Transverse colon (tissue), 4 donors: ENCODE data around the gene TMEM35B. TPM values are rescaled to one million over a fixed set of nuclear protein-coding genes. Genes with fewer than 3 reads are reported as not detected.
"Not testable (repeated sequence)": the region's sequence is repeated elsewhere in the genome, so short reads cannot be mapped to it uniquely, and the experiment has no call there.

Experiments used
- DNase-seq: peaks from one replicate; pipeline ENCODE4 v3.0.0-alpha.2; 2019
- H3K27ac ChIP-seq, 4 donors: fragments of 200-600 bp; sonication (generic); 2 replicates each; pipeline ENCODE4 v1.5.1; 2016 to 2018; ENCODE audit warnings: inconsistent platforms in 4 of 4
- H3K27me3 ChIP-seq: fragments of 200-600 bp; sonication (generic); 2 replicates; pipeline ENCODE4 v1.5.1; 2017; ENCODE audit warnings: inconsistent platforms
- H3K36me3 ChIP-seq, 4 donors: fragments of 200-600 bp; sonication (generic); 2 replicates each; pipeline ENCODE4 v1.5.1; 2017 to 2019; ENCODE audit warnings: inconsistent platforms in 4 of 4
- H3K4me1 ChIP-seq, 4 donors: fragments of 200-600 bp; sonication (generic); 2 replicates each; pipeline ENCODE4 v1.5.1; 2017 to 2020; ENCODE audit warnings: inconsistent platforms in 4 of 4
- H3K4me3 ChIP-seq, 4 donors: fragments of 200-600 bp; sonication (generic); 1 replicate in 1 of 4; 2 replicates in 3 of 4; pipeline versions ENCODE4 v1.5.1 to v1.6.1; 2017 to 2019; ENCODE audit warnings: inconsistent platforms in 4 of 4
- H3K9me3 ChIP-seq, 2 donors: fragments of 200-600 bp; sonication (generic); 2 replicates each; pipeline ENCODE4 v1.5.1; 2017 to 2019; ENCODE audit warnings: inconsistent platforms in 2 of 2
- EP300 ChIP-seq: sonication (generic); formaldehyde crosslinking; IDR thresholded peaks from one replicate; pipeline ENCODE4 v1.6.1; 2017; ENCODE audit warnings: antibody characterized with exemption, low read depth
- POLR2A ChIP-seq: fragments of 450-650 bp; IDR thresholded peaks from one replicate; pipeline ENCODE4 v1.6.1; 2016; ENCODE audit warnings: antibody characterized with exemption, mild to moderate bottlenecking, moderate library complexity
- POLR2AphosphoS5 ChIP-seq, 3 donors: sonication (generic); formaldehyde crosslinking; IDR thresholded peaks; one replicate each; pipeline ENCODE4 v1.6.1; 2016; ENCODE audit warnings: antibody characterized with exemption in 3 of 3
- WGBS, 2 donors: methylation state at CpG; one replicate each; pipeline ENCODE4 v1.1.5; 2018; ENCODE audit warnings: low coverage in 1 of 2; 5-methylcytosine and 5-hydroxymethylcytosine counted together
- in situ Hi-C, 4 donors: fragments of 200-750 bp; cut with MboI; loops; one replicate each; pipeline versions ENCODE4 v1.15.0 to v1.15.1; 2017; ENCODE audit warnings: low sequenced_read_pairs in 3 of 4, low pct_ligation_motif_present in 1 of 4, low pct_unique_long_range_greater_than_20kb in 1 of 4
- intact Hi-C: fragments of 100-400 bp; cut with DNase I; formaldehyde crosslinking; loops from one replicate; pipeline ENCODE4 v1.15.1; 2023; ENCODE audit warnings: low total_unique reads
- total RNA-seq, 4 donors: library from RNA; depleted of rRNA; stranded (reverse); fragments of >200 nt; gene quantifications; one replicate each; pipeline ENCODE4 v1.1.0, GENCODE V29; 2016
- TF ChIP-seq, protein P1 (sequence below), 5 experiments: fragments of 200-600 bp in 3 of 5; fragments of 450-650 bp in 2 of 5; sonication (generic) in 3 of 5; IDR thresholded peaks; 1 replicate in 2 of 5; 2 replicates in 3 of 5; pipeline ENCODE4 v1.5.1; 2016 to 2017; ENCODE audit warnings: antibody characterized with exemption in 5 of 5, inconsistent platforms in 3 of 5, mild to moderate bottlenecking in 2 of 5, moderate library complexity in 1 of 5

The TMEM35B gene
- total RNA-seq, 4 donors from 2014 or later, result 24.3 to 35.8 (median 26.5) TPM; not detected in 1

DNA sequence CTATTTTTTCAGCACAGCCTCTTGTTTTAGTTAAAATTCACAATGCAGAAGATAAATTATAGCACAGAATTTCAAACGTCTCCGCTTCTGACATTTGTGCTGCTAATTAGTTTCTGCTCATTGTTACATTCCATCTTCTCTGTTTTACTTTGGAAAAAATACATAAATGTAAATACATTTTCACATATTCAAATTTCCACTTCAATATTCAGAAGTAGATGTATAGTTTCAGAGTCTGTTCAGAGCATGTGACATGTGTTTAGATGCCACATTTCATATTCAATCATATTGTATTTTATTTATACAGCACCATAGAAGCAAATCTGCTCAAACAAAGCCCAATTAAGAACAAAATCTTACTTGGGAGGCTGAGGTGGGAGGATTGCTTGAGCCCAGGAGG lies 19.6 kb downstream of the TMEM35B start:
- intact Hi-C loops (no loop called here), in situ Hi-C loops (no loop called here)
- no peaks in the 10 kb centered on the region for H3K36me3 ChIP-seq
- no peak overlapping the region for H3K27ac ChIP-seq
- TF ChIP-seq EP300 (no peak), POLR2AphosphoS5 (IDR thresholded peaks at IDR 0.05) (no peak)
- TF ChIP-seq, protein P1, sequence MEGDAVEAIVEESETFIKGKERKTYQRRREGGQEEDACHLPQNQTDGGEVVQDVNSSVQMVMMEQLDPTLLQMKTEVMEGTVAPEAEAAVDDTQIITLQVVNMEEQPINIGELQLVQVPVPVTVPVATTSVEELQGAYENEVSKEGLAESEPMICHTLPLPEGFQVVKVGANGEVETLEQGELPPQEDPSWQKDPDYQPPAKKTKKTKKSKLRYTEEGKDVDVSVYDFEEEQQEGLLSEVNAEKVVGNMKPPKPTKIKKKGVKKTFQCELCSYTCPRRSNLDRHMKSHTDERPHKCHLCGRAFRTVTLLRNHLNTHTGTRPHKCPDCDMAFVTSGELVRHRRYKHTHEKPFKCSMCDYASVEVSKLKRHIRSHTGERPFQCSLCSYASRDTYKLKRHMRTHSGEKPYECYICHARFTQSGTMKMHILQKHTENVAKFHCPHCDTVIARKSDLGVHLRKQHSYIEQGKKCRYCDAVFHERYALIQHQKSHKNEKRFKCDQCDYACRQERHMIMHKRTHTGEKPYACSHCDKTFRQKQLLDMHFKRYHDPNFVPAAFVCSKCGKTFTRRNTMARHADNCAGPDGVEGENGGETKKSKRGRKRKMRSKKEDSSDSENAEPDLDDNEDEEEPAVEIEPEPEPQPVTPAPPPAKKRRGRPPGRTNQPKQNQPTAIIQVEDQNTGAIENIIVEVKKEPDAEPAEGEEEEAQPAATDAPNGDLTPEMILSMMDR (IDR thresholded peaks at IDR 0.05), result no peak
- WGBS, 2 donors, result 88 to 93% methylated on average over 2 of the region's 2 CpGs
- no peaks in the 10 kb centered on the region for H3K4me1 ChIP-seq
- no peak for DNase-seq
- no peak overlapping the region for H3K4me3 ChIP-seq
- H3K9me3 ChIP-seq, result peaks cover 0 to 3% of the 10 kb centered on the region in 2 donors
- peaks cover 3% of the 10 kb centered on the region for H3K27me3 ChIP-seq

DNA sequence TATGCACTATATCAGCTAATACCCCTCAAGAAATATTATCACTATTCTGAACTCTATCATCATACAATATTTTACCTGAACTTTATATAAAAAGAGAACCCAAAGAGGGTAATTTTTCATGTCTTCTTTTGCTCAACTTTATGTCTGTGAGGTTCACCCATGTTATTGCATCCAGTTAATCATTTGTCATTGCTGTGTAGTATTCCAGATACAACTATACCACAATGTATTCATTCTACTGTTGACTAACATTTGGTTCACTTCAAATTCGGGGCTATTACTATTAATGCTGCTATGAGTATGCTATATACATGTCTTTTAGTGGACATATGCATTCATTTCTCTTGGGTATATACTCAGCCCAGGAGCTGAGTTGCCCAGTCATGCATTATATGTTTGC lies 34.7 kb downstream of the TMEM35B start:
- WGBS, 2 donors, result 53% methylated on average over 1 of the region's 1 CpG; no CpG with 5 or more reads in 1 of the 2 donors
- in situ Hi-C loops, result no loop called here
- TF ChIP-seq POLR2AphosphoS5 (IDR thresholded peaks at IDR 0.05) (no peak), EP300 (no peak), POLR2A (no peak)
- TF ChIP-seq, protein P1 (IDR thresholded peaks at IDR 0.05), result no peak

DNA sequence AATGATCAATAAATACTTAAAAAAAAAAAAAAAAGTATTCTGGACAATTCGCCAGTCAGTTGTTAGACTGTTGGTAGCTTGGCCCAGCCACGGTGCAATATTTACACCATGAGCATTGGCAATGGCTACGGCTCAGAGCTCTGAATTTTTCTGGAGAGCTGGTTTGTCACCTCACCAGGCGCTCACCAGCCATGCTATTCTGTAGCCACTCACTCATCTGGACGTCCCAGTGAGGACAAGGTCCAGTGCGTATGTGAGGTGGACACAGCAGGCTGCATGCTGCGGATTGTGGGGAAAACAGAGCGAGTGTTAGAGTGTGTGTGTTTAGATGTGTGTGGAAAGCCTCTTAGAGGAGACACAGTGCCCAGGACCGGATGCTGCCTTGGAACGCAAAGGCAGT lies 36.4 kb downstream of the TMEM35B start:
- H3K27ac ChIP-seq, H3K4me3 ChIP-seq, H3K36me3 ChIP-seq, H3K9me3 ChIP-seq, H3K4me1 ChIP-seq, DNase-seq, in situ Hi-C loops, intact Hi-C loops, H3K27me3 ChIP-seq: not testable (repeated sequence)
- 88 to 89% methylated on average over 4 to 10 of the region's 10 CpGs for WGBS, 2 donors

More for the DNA sequence above, 34.7 kb downstream of the TMEM35B start:
- H3K36me3 ChIP-seq, result no peaks in the 10 kb centered on the region
- H3K27me3 ChIP-seq, result no peaks in the 10 kb centered on the region
- no peak for DNase-seq
- H3K27ac ChIP-seq, result no peak overlapping the region
- intact Hi-C loops, result no loop called here
- no peaks in the 10 kb centered on the region for H3K4me1 ChIP-seq
- no peaks in the 10 kb centered on the region for H3K9me3 ChIP-seq
- H3K4me3 ChIP-seq, result no peak overlapping the region

DNA sequence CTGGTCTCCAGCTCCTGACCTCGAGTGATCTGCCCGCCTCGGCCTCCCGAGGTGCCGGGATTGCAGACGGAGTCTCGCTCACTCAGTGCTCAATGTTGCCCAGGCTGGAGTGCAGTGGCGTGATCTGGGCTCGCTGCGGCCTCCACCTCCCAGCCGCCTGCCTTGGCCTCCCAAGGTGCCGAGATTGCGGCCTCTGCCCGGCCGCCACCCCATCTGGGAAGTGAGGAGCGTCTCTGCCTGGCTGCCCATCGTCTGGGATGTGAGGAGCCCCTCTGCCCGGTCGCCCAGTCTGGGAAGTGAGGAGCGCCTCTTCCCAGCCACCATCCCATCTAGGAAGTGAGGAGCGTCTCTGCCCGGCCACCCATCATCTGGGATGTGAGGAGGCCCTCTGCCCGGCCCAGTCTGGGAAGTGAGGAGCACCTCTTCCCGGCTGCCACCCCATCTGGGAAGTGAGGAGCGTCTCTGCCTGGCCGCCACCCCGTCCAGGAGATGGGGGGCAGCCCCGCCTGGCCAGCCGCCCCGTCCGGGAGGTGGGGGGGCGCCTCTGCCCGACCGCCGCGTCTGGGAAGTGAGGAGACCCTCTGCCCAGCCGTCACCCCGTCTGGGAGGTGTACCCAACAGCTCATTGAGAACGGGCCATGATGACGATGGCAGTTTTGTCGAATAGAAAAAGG lies 37.4 kb downstream of the TMEM35B start:
- H3K4me3 ChIP-seq, H3K27me3 ChIP-seq, H3K27ac ChIP-seq, H3K36me3 ChIP-seq, H3K9me3 ChIP-seq, H3K4me1 ChIP-seq, DNase-seq, intact Hi-C loops, in situ Hi-C loops: not testable (repeated sequence)
- WGBS, 2 donors, result 93% methylated on average over 31 of the region's 41 CpGs; no CpG with 5 or more reads in 1 of the 2 donors

DNA sequence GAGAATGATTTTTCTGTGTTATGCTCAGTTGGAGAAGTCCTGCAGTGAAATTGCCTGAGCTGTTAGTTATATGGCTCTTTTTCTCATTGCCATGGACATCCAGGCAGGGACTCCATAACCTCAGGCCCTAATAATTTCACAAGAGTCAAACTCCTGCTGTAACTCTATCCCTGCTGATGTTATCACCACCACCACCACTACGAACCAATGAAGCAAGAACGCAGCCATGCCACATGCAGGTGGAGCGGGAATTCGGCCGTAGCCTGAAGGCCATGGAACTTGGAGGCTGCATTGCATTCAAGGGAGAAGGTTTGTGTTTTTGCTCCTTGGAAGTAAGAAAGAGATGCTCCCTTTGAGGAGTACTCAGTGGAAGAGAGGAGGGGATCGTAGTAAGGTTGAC lies 38.9 kb downstream of the TMEM35B start:
- no peaks in the 10 kb centered on the region for H3K9me3 ChIP-seq
- no peaks in the 10 kb centered on the region for H3K4me1 ChIP-seq
- TF ChIP-seq EP300, result no peak
- TF ChIP-seq, protein P1 (IDR thresholded peaks at IDR 0.05), result no peak
- TF ChIP-seq POLR2A, result no peak
- TF ChIP-seq POLR2AphosphoS5 (IDR thresholded peaks at IDR 0.05), result no peak
- in situ Hi-C loops (no loop called here), intact Hi-C loops (no loop called here)
- no peak overlapping the region for H3K27ac ChIP-seq
- 91% methylated on average over 6 of the region's 6 CpGs; no CpG with 5 or more reads in 1 of the 2 donors for WGBS, 2 donors
- DNase-seq, result no peak
- no peaks in the 10 kb centered on the region for H3K36me3 ChIP-seq
- H3K4me3 ChIP-seq, result no peak overlapping the region
- peaks cover 1% of the 10 kb centered on the region for H3K27me3 ChIP-seq

DNA sequence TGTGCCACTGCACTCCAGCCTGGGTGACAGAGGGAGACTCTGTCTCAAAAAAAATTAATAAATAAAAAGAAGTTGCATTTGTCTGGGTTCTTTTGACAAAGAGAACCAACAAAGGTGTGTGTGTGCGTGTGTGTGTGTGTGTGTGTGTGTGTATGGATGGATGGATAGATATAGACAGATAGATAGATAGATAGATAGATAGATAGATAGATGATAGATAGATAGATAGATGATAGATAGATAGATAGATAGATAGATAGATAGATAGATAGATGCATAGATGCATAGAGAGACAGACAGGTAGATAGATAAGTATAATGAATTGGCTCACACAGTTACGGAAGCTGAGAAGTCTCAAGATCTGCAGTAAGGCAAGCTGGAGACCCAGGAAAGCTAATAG lies 43.3 kb downstream of the TMEM35B start:
- H3K4me3 ChIP-seq, H3K4me1 ChIP-seq, DNase-seq, H3K27ac ChIP-seq, H3K9me3 ChIP-seq, in situ Hi-C loops, intact Hi-C loops, H3K36me3 ChIP-seq: not testable (repeated sequence)
- WGBS, 2 donors, result 92 to 100% methylated on average over 2 of the region's 2 CpGs
- peaks cover 21% of the 10 kb centered on the region for H3K27me3 ChIP-seq
